ENCODE results near the gene TNKS1BP1.

TNKS1BP1 gene

DNA sequence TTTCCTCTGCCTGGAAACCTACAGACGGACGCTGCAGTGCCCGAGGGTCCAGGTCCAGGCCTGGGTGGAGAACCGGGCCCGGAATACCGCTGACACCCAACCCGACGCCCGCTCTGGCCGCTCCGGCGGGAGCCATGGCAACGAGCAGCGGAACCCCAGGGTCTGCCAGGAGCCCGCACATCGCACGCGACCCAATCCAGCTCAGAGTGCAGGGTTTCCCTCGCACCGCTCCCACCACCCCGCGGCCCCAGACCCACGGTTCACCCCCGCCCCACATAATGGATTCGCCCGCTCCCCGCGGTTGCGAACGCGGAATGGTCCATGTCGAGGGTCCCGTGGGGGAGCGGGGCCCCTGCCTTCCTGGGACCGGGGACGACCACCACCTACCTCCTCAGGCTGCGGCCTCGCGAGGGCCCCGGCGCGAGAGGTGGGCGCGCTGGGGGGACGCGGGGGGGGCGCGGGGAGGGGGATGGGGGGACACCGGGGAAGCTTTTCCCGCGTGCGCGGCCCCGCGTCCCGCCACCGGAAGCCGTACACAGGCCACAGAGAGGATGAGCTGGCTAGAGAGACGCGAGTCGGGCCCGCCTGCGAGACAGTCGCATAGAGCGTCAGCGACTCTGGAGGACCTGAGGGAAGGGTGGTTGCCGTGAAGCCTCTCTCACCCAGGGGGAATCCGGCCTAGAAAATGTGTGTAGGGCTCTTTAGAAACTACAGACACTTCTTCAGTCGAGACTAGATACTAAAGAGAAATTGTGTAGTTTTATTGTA lies 10.8 kb upstream of the TNKS1BP1 start, which contains the start of gene SSRP1:
TSS of gene SSRP1 (minus strand) at position 550 of the 768 bp plus-strand sequence. CDS start 771 bp downstream, outside the sequence.
- in situ Hi-C loops (cut with HindIII; ENCODE audit: low sequenced_read_pairs): loop anchor here (25.0 kb wide), 1 partner anchor 302 kb away; the partner anchor contains the start of gene YPEL4

GRCh38 chr11:57335023-57335342 lies 10.2 kb upstream of the TNKS1BP1 start:
- in situ Hi-C loops (cut with HindIII; ENCODE audit: low sequenced_read_pairs): loop anchor here (25.0 kb wide), 1 partner anchor 302 kb away; the partner anchor contains the start of gene YPEL4

- in situ Hi-C loops (cut with HindIII; ENCODE audit: low sequenced_read_pairs): loop anchor here (25.0 kb wide), 1 partner anchor 304 kb away; the partner anchor contains the start of gene YPEL4
Measured at GRCh38 chr11:57332694-57333440, 8.1 kb upstream of the TNKS1BP1 start.

- in situ Hi-C loops (cut with HindIII; ENCODE audit: low sequenced_read_pairs): loop anchor here (25.0 kb wide), 1 partner anchor 306 kb away; the partner anchor contains the start of gene YPEL4
Measured at GRCh38 chr11:57331720-57332119, 7.0 kb upstream of the TNKS1BP1 start.

GRCh38 chr11:57330029-57330428 lies 5.3 kb upstream of the TNKS1BP1 start:
- in situ Hi-C loops (cut with HindIII; ENCODE audit: low sequenced_read_pairs): loop anchor here (25.0 kb wide), 1 partner anchor 307 kb away; the partner anchor contains the start of gene YPEL4

- in situ Hi-C loops (cut with HindIII; ENCODE audit: low sequenced_read_pairs): loop anchor here (25.0 kb wide), 1 partner anchor 310 kb away; the partner anchor contains the start of gene YPEL4
Measured at GRCh38 chr11:57327721-57328120, 3.0 kb upstream of the TNKS1BP1 start.

GRCh38 chr11:57325735-57326048 lies 940 bp upstream of the TNKS1BP1 start:
- in situ Hi-C loops (cut with HindIII; ENCODE audit: low sequenced_read_pairs): loop anchor here (25.0 kb wide), 1 partner anchor 312 kb away; the partner anchor contains the start of gene YPEL4

GRCh38 chr11:57324154-57324885 lies 432 bp downstream of the TNKS1BP1 start:
- in situ Hi-C loops (cut with HindIII; ENCODE audit: low sequenced_read_pairs): no loop called here

DNA sequence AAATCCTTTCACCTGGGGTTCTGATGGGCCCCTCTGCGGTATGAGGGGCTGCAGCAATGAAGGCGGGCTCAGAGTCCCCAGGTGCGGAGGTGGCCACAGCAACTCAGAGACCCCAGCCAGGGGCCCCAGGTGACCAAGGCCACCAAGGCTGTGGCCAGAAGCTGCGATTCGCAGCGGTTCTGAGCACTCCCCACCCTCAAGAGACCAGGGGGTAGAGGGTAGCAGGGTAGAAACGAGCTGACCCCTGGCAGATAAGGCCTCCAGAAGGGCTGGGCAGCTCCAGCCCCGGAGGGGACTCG lies 948 bp downstream of the TNKS1BP1 start:
- in situ Hi-C loops (cut with HindIII; ENCODE audit: low sequenced_read_pairs): no loop called here

- in situ Hi-C loops (cut with HindIII; ENCODE audit: low sequenced_read_pairs): no loop called here
Measured at GRCh38 chr11:57323167-57323854, 1.4 kb downstream of the TNKS1BP1 start.

DNA sequence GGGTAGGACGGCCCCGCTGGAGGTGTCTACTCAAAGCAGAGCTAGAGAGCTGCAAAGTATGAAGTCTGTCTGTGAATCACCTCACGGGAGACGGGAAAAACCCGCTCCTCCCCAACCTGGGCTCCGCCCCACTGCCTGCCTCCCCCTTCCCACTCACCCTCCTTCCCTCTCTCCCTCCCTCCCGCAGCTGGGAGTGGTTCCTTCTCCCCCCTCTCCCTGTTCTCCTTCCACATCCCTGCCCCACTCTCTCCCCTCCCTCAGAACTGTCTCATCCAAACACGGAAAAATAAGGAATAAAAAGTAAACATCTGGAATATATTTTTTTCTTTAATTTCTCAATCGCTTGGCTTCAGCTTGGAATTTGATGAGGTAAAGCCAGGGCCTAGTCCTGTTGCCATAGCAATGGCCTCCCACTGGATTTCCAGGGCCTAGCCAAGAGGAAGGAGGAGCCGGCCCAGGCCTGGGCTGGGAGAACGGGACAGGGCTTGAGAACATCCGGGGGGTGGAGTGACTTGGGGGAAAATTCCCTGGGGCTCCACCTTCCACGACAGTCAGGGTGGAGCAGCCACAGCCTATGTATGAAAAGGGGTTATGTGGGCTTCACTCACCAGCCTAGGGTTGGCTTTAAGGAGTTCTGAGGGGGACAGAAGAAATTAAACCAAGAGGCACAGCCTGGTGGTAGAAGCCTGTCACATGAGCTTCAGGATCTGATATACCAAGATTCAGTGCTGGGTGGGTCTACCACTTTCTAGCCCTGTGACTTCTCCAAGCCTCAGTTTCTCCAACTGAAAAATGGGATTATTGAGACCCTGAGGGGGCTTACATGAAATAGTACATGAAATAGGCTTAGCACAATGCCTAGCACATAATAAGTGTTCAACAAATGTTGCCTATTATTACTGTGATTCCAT lies 2.2 kb downstream of the TNKS1BP1 start:
- in situ Hi-C loops (cut with HindIII; ENCODE audit: low sequenced_read_pairs): no loop called here

DNA sequence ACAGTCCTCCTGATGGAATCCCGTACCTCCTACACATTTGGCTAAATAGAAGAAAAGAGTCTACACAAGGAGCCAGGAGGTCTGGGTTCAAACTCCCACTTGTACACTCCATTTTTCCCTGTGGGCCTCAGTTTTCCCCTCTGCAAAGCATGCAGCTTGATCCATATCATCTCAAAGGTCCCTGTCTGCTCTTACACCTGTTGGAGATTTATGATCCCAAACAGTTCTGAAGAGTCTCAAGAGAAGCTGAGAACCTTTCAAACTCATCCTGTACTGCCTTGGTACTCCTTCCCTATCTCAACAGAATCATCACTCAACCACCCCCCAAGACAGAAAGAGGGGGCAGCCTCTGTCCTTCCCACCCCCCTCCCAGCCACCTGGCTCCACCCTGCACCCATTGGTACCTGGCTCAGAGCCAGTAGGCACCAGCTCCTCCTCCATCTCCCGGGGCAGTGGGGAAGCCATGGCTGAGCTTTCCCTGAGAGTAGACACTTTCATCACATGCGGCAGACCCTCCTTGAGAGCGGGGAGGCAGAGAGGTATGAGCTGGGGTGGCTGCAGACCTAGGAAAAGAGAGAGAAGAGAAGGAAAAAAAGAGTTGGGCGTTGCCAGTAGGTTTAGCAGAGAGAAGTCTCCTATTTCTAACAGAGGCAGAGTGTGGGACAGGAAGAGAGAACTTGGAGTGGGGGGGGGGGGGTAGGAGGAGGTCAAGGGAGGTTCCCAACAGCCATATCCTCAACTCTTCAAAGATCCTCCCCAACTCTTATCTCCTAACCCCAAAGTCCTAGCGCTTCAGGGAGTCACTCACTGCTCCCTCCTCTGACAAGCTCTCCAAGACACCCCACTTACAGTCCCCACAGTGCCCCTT lies 3.1 kb downstream of the TNKS1BP1 start:
- in situ Hi-C loops (cut with HindIII; ENCODE audit: low sequenced_read_pairs): no loop called here

- in situ Hi-C loops (cut with HindIII; ENCODE audit: low sequenced_read_pairs): no loop called here
Measured at GRCh38 chr11:57320719-57321387, 3.9 kb downstream of the TNKS1BP1 start.

GRCh38 chr11:57320067-57320718 lies 4.6 kb downstream of the TNKS1BP1 start:
- in situ Hi-C loops (cut with HindIII; ENCODE audit: low sequenced_read_pairs): no loop called here

DNA sequence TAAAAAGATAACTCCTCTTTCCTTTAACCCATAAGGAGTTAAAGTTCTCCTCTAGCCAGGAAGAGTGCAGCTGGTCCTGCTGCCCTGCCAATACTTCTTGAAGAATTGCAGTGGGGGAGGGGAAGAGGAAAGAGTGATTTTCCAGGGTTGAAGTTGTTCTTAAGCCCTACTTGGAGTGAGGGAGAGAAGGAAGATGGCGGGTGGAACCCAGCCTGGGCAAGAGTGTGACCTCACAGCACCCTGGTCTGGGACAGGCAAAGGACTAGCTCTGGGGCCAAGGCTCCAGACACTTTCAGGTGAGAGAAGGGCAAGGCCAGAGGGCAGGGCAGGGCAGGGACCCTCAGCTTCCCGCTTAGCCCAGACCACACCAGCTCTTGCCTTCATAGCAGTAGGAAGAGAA lies 6.6 kb downstream of the TNKS1BP1 start:
- in situ Hi-C loops (cut with HindIII; ENCODE audit: low sequenced_read_pairs): no loop called here

DNA sequence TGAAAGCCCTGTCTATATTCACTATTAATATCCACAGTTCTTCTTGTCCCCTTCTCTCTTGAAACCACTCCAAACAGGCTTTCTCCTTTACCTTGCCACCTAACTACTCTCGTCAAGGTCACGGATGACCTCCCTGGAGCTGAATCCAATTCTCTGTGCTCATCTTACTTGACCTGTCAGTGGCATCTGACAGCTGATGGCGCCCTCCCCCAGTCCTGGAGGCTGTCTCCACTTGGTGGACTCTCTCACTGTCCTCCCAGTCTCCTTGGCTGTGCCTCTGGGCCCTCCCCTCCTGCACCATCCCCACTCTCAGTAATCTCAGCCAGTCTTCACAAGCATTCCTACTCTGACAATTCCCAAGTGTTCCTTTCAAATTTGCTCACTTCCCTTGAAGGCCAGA lies 8.7 kb downstream of the TNKS1BP1 start:
- in situ Hi-C loops (cut with HindIII; ENCODE audit: low sequenced_read_pairs): no loop called here

GRCh38 chr11:57315491-57315890 lies 9.3 kb downstream of the TNKS1BP1 start:
- in situ Hi-C loops (cut with HindIII; ENCODE audit: low sequenced_read_pairs): no loop called here

All from DLD1 (cell line).